Neuron (in vitro differentiated cells): ENCODE measurements around the gene GMDS.
"Not testable (repeated sequence)": the region's sequence is repeated elsewhere in the genome, so short reads cannot be mapped to it uniquely, and the experiment has no call there.

ENCODE experiments used
- H2AFZ ChIP-seq: one replicate; pipeline ENCODE4 v1.6.1; 2013; ENCODE audit warnings: low read depth, mild to moderate bottlenecking, inconsistent platforms, low read length, moderate library complexity
- H3K27me3 ChIP-seq: one replicate; pipeline ENCODE4 v1.6.1; 2013; ENCODE audit warnings: low read length; ENCODE audit not compliant: insufficient read depth
- H3K36me3 ChIP-seq: one replicate; pipeline ENCODE4 v1.6.1; 2013; ENCODE audit warnings: low read length; ENCODE audit not compliant: insufficient read depth
- H3K4me1 ChIP-seq: one replicate; pipeline ENCODE4 v1.6.1; 2013; ENCODE audit warnings: low read length; ENCODE audit not compliant: insufficient read depth
- H3K4me3 ChIP-seq: 2 replicates; pipeline ENCODE4 v1.5.1; 2013; ENCODE audit warnings: mild to moderate bottlenecking, low read length, moderate library complexity
- H3K9me3 ChIP-seq: one replicate; pipeline ENCODE4 v1.6.1; 2013; ENCODE audit warnings: low read length

Gene GMDS

DNA sequence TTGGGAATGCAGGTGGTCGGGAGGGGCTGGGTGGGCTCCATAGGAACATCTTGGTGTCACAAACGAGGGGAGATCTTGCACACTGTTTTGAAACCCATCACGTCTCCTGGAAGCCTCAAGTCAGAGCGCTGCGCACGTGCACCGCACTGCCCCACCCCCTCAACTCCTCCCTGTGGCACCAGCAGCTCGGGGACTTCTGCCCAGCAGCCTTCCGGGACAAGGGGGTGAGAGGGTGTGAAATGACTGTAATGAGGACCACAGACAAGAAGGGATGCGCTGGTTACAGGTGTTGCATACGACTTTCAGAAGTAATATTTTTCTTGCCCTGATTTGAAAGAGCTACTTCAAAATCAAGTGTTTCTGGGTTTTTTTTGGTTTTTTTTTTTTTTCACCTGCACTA, 575.4 kb downstream of the GMDS start:
- peaks cover 19% of the 10 kb centered on the region for H3K4me1 ChIP-seq
- no peaks in the 10 kb centered on the region for H3K27me3 ChIP-seq
- no peaks in the 10 kb centered on the region for H3K9me3 ChIP-seq
- H2AFZ ChIP-seq = no peak overlapping the region
- H3K4me3 ChIP-seq = no peak overlapping the region
- H3K36me3 ChIP-seq = no peaks in the 10 kb centered on the region

GRCh38 chr6:1668456-1668855, 576.9 kb downstream of the GMDS start:
- not testable (repeated sequence) for H3K4me3 ChIP-seq, H3K36me3 ChIP-seq, H2AFZ ChIP-seq, H3K27me3 ChIP-seq, H3K9me3 ChIP-seq
- peaks cover 19% of the 10 kb centered on the region for H3K4me1 ChIP-seq

DNA sequence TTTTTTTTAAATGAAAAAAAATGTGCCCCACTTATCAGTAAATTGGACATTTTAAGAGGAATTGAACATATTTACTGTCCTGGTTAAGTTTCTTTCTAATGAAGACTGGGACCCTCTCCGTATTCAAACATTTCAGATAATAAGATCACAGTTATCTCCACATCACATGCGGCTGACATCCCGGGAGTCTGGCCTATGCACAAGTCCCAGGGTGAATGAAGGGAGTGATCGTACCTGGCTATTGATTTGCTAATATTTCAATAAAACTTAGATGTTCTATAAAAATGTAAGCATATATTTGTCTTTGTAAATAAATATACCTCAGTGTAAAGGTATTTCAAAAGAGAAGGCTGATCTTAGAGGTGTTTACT, 577.6 kb downstream of the GMDS start:
- no peaks in the 10 kb centered on the region for H3K36me3 ChIP-seq
- H2AFZ ChIP-seq = no peak overlapping the region
- peaks cover 17% of the 10 kb centered on the region for H3K4me1 ChIP-seq
- no peaks in the 10 kb centered on the region for H3K9me3 ChIP-seq
- no peak overlapping the region for H3K4me3 ChIP-seq
- H3K27me3 ChIP-seq = no peaks in the 10 kb centered on the region

- H3K4me3 ChIP-seq = no peak overlapping the region
- H3K27me3 ChIP-seq = no peaks in the 10 kb centered on the region
- no peaks in the 10 kb centered on the region for H3K9me3 ChIP-seq
- no peaks in the 10 kb centered on the region for H3K36me3 ChIP-seq
- H3K4me1 ChIP-seq = peaks cover 14% of the 10 kb centered on the region
- H2AFZ ChIP-seq = no peak overlapping the region
Observed at GRCh38 chr6:1667012-1667804, 578.2 kb downstream of the GMDS start.

DNA sequence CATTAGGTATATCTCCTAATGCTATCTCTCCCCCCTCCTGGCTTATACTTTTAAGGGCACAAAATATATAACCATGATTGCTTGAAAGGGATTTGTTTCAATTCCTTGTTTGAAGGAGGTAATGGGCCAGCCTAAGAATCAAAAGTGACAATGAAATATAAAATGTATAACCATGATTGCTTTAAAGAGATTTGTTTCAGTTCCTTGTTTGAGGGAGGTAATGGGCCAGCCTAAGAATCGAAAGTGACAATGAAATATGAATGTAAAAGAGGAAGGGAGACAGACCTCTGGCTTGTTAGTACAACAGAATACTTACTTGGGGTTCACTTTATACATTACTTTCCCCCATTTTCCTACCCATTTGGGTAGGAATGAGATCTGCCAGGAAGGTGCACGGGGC, 580.2 kb downstream of the GMDS start:
- Histone ChIP-seq H3K27me3 (no peaks in the 10 kb centered on the region), H3K4me1 (peaks cover 3% of the 10 kb centered on the region), H2AFZ (no peak overlapping the region), H3K36me3 (no peaks in the 10 kb centered on the region), H3K4me3 (no peak overlapping the region), H3K9me3 (no peaks in the 10 kb centered on the region)

- Histone ChIP-seq H2AFZ (no peak overlapping the region), H3K4me1 (no peaks in the 10 kb centered on the region), H3K27me3 (no peaks in the 10 kb centered on the region), H3K9me3 (no peaks in the 10 kb centered on the region), H3K36me3 (no peaks in the 10 kb centered on the region), H3K4me3 (no peak overlapping the region)
Observed at GRCh38 chr6:1664329-1664728, 581.1 kb downstream of the GMDS start.

DNA sequence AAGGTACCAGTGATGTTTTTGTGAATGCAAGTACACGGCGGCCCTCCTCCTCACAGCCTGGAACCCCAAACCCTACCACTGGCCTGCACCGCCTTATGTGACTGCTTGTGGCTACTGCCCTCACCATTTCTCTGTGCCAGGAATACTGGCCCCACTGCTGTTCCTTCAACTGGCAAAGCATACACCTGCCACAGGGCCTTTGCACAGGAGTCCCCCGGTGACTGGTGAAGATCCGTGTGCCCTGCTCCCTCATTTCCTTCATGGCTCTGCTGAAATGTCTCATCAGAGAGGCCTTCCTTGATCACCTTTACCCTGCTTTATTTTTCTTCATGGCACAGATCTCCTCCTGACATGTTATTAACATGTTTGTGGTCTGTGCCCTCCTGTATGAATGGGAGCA, 581.9 kb downstream of the GMDS start:
- H3K36me3 ChIP-seq = no peaks in the 10 kb centered on the region
- no peaks in the 10 kb centered on the region for H3K27me3 ChIP-seq
- no peaks in the 10 kb centered on the region for H3K9me3 ChIP-seq
- no peak overlapping the region for H2AFZ ChIP-seq
- no peak overlapping the region for H3K4me3 ChIP-seq
- no peaks in the 10 kb centered on the region for H3K4me1 ChIP-seq

DNA sequence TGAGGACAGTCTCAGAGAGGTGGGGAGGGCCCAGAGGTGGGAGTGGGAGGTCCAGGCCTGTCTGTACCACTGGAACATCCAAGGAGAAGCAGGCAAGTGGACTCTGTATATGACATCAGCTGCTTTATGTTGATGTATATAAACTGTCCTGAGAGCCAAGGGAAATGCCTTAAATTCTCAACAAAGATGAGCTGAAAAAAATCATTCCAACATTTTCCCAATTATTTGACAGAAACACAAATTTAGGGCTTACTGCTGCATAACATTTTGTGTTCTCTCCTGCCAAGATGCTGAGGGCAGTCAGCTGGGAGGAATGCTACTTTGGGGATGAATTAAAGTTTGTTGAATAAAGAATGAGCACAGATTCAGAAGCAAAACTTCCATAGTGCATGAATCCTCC, 582.9 kb downstream of the GMDS start:
- Histone ChIP-seq H3K4me1 (peaks cover under 1% of the 10 kb centered on the region), H3K27me3 (no peaks in the 10 kb centered on the region), H3K36me3 (no peaks in the 10 kb centered on the region), H2AFZ (no peak overlapping the region), H3K4me3 (no peak overlapping the region), H3K9me3 (no peaks in the 10 kb centered on the region)

DNA sequence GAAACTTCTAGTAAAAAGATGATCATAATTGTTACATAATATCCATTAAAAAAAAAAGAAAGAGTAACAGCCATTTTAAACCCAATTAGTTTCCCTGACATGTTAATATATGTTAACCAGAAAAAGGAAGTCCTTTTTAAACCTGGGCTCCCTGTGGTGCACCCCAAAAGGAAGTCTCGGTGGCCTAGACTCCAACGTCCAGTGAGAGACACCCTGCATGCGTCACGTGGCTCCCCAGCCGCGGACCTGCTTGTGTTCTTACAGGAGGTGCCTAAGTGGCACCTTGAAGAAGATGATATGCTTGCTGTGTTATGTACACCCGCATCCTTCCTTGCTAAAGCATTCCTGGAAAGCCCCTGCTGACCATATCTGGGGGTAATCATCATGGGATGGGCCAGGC, 585.6 kb downstream of the GMDS start:
- Histone ChIP-seq H2AFZ (no peak overlapping the region), H3K4me1 (peaks cover 6% of the 10 kb centered on the region), H3K36me3 (no peaks in the 10 kb centered on the region), H3K27me3 (no peaks in the 10 kb centered on the region), H3K9me3 (no peaks in the 10 kb centered on the region), H3K4me3 (no peak overlapping the region)

GRCh38 chr6:1658212-1659005, 587.0 kb downstream of the GMDS start:
- Histone ChIP-seq H3K27me3 (no peaks in the 10 kb centered on the region), H3K36me3 (no peaks in the 10 kb centered on the region)

DNA sequence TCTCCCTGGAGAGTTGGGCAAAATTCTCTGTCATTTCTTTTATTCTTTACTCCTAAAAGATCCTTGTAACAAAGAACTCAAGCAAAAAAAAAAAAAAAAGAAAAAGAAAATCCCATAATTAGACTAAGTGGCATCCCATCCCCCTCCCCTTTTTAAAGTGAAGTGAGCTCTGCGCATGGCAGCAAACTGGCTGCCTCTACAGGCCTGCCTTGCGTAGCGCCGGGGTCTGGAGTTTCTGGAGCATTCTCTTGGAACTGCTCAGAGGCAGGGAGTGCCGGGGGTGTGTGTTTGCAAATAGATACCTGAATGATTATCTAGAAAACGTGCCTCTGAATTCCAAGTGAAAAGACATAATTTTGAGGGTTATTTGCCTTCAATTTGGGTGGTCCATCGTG, 587.6 kb downstream of the GMDS start:
- no peaks in the 10 kb centered on the region for H3K27me3 ChIP-seq
- no peaks in the 10 kb centered on the region for H3K9me3 ChIP-seq
- peaks cover 6% of the 10 kb centered on the region for H3K4me1 ChIP-seq
- H3K4me3 ChIP-seq = no peak overlapping the region
- no peaks in the 10 kb centered on the region for H3K36me3 ChIP-seq
- no peak overlapping the region for H2AFZ ChIP-seq

More at GRCh38 chr6:1658212-1659005, 587.0 kb downstream of the GMDS start:
- Histone ChIP-seq H2AFZ (no peak overlapping the region), H3K4me1 (peaks cover 6% of the 10 kb centered on the region), H3K4me3 (no peak overlapping the region), H3K9me3 (no peaks in the 10 kb centered on the region)

DNA sequence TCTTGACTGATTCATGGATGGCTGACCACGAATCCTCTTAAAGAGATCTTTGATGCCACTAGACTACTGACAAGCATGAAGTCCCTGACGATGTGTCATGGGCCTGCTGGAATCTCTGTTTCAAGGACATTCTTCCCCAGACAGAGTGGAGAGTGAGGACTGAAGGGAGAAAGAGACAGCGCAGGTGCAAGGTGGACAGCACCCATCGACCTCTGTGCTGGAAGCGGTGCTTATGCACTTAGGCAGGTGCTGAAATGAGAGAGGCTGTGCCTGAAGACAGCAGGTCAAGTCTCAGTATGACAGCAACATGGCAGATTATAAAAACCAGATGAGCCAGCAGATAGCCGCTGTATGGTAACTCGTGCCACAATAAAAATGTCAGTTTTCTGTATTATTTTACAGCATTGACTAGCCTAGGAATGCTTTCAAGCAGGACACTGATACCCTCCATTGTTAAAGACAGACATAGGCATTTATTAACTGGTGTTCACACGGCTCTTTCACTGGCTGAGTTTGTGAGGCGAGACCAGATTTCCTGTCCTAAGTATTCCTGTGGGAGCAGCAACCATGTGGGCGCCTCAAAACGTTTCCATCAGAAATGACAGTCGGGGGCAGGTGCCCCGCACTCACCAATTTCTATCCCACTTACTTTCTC, 588.2 kb downstream of the GMDS start:
- H3K4me1 ChIP-seq = peaks cover 6% of the 10 kb centered on the region
- no peak overlapping the region for H2AFZ ChIP-seq
- no peaks in the 10 kb centered on the region for H3K9me3 ChIP-seq
- H3K4me3 ChIP-seq = no peak overlapping the region
- H3K27me3 ChIP-seq = no peaks in the 10 kb centered on the region
- no peaks in the 10 kb centered on the region for H3K36me3 ChIP-seq

DNA sequence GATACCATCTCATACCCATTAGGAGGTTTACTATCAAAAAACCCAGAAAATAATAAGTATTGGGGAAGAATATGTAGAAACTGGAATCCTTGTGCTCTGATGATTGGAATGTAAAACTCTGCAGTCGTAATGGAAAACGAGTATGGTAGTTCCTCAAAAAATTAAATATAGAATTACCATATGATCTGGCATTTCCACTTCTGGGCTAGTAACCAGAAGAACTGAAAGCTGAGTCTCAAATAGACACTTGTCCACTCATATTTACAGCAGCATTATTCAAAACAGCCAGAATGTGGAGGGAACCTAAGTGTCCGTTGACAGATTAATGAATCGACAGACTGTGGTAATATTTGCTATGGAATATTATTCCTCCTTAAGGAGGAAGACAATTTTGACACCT, 591.4 kb downstream of the GMDS start:
- Histone ChIP-seq H3K4me1 (peaks cover 6% of the 10 kb centered on the region), H3K27me3 (no peaks in the 10 kb centered on the region)

More for the DNA sequence above, 591.4 kb downstream of the GMDS start:
- no peaks in the 10 kb centered on the region for H3K9me3 ChIP-seq
- H3K36me3 ChIP-seq = no peaks in the 10 kb centered on the region
- no peak overlapping the region for H3K4me3 ChIP-seq
- no peak overlapping the region for H2AFZ ChIP-seq
